ENCODE measurements around the gene COG3. TPM values are rescaled to one million over a fixed set of nuclear protein-coding genes. Genes with fewer than 3 reads are reported as not detected.
A peak's percentile ranks its signal among the peaks of the same experiment; 100 is the strongest.

COG3 gene
- total and polyA plus RNA-seq, 2 of the 13 experiments (the other 11 are each of a cell fraction or from before 2014, with no cell fraction given) = 37.8 to 47.5 TPM

DNA sequence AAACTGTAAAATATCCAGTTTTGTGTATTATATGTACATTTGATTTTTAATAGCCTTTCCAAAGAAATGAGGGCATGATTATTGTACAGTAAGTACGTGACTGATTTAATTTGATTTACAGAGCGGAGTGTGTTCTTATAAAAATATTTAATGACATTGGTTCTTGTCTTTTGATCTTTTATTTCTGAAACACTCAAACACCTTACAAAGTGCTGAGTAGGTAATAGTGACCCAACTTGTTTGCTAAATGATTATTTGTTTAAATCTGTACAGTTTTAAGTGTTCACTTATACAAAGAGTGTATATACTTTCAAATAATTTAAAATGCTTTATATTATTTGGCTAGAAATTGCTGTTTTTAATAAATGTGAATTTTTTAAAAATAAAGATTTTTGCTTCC, 71.5 kb downstream of the COG3 start:
- no peak for FAIRE-seq

DNA sequence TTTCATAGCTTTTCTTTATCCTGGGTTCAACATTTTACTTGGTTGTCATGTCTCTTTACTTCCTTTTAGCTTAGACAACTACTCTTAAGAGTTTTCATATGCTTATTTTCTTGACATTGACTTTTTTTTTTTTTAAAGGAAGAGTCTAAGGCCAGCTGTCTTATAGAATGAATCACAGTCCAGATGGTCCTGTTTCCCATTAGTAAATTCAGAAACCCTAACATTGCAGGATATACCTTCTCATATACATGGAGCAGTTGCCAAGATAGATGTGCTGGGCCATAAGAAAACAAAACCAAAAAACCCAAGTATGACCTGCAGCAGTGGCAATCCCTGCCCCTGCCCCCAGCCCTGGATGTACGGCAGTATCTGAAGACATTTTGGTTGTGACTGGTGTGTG, 72.8 kb downstream of the COG3 start:
- no TSS peak for BruUV-seq (replicated peaks)
- H2AFZ ChIP-seq (ENCODE audit: low read length) = no peak overlapping the region
- peaks cover 9 to 31% of the 10 kb centered on the region in 2 experiments for H3K36me3 ChIP-seq (replicated peaks in 1 of 2; ENCODE audit: control insufficient read depth in 1 of 2, insufficient read depth in 2 of 2, low read length in 2 of 2)
- H3K27ac ChIP-seq (ENCODE audit: extremely low read length, insufficient read depth, low read length) = no peak overlapping the region
- DNase-seq (ENCODE audit: low spot score) = no peak
- H3K4me2 ChIP-seq (ENCODE audit: low read depth, low read length) = no peak overlapping the region
- no peaks in the 10 kb centered on the region for H3K79me2 ChIP-seq (ENCODE audit: insufficient read depth, low read length)
- in situ Hi-C loops (cut with HindIII; ENCODE audit: extremely low pct_ligation_motif_present, low pct_unique_long_range_greater_than_20kb) (no loop called here), intact Hi-C loops (cut with micrococcal nuclease; ENCODE audit: unreplicated experiment) (no loop called here)
- H3K4me3 ChIP-seq (replicated peaks in 1 of 3; ENCODE audit: insufficient read depth in 1 of 3, low read depth in 2 of 3, low read length in 3 of 3) = no peak overlapping the region
- no peak for ATAC-seq
- no peak overlapping the region for H3K9ac ChIP-seq (ENCODE audit: insufficient read depth, low read depth, low read length)
- no peaks in the 10 kb centered on the region for H3K9me3 ChIP-seq (ENCODE audit: low read length)
- H4K20me1 ChIP-seq (ENCODE audit: insufficient read depth, low read length) = no peaks in the 10 kb centered on the region
- ChIA-PET CTCF (ENCODE audit: low intra/inter-chr PET ratio, low total read pairs) (no interaction called here), POLR2A (no interaction called here)
- WGBS (ENCODE audit: low lambda C conversion rate) = 95% methylated on average over 1 of the region's 1 CpG
- FAIRE-seq = no peak
- H3K27me3 ChIP-seq (ENCODE audit: control insufficient read depth in 1 of 2, insufficient read depth in 2 of 2, low read length in 2 of 2) = no peaks in the 10 kb centered on the region
- H3K4me1 ChIP-seq (ENCODE audit: insufficient read depth, low read length) = no peaks in the 10 kb centered on the region
- TF ChIP-seq ZNF337 (CRISPR knock-in tag; IDR thresholded peaks at IDR 0.05; ENCODE audit: borderline replicate concordance, low read depth) (no peak), ZSCAN12 (CRISPR knock-in tag; IDR thresholded peaks at IDR 0.05) (no peak), MLLT10 (CRISPR knock-in tag; IDR thresholded peaks at IDR 0.05) (no peak), ZNF205 (CRISPR knock-in tag; IDR thresholded peaks at IDR 0.05) (no peak), NR2C2 (CRISPR knock-in tag; IDR thresholded peaks at IDR 0.05; ENCODE audit: borderline replicate concordance) (no peak), ZNF547 (CRISPR knock-in tag; IDR thresholded peaks at IDR 0.05) (no peak)
- TF ChIP-seq, protein P1, sequence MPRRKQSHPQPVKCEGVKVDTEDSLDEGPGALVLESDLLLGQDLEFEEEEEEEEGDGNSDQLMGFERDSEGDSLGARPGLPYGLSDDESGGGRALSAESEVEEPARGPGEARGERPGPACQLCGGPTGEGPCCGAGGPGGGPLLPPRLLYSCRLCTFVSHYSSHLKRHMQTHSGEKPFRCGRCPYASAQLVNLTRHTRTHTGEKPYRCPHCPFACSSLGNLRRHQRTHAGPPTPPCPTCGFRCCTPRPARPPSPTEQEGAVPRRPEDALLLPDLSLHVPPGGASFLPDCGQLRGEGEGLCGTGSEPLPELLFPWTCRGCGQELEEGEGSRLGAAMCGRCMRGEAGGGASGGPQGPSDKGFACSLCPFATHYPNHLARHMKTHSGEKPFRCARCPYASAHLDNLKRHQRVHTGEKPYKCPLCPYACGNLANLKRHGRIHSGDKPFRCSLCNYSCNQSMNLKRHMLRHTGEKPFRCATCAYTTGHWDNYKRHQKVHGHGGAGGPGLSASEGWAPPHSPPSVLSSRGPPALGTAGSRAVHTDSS (CRISPR knock-in tag; conservative IDR thresholded peaks at IDR 0.05) = no peak
- TF ChIP-seq, protein P2, sequence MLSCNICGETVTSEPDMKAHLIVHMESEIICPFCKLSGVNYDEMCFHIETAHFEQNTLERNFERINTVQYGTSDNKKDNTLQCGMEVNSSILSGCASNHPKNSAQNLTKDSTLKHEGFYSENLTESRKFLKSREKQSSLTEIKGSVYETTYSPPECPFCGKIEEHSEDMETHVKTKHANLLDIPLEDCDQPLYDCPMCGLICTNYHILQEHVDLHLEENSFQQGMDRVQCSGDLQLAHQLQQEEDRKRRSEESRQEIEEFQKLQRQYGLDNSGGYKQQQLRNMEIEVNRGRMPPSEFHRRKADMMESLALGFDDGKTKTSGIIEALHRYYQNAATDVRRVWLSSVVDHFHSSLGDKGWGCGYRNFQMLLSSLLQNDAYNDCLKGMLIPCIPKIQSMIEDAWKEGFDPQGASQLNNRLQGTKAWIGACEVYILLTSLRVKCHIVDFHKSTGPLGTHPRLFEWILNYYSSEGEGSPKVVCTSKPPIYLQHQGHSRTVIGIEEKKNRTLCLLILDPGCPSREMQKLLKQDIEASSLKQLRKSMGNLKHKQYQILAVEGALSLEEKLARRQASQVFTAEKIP (CRISPR knock-in tag; IDR thresholded peaks at IDR 0.05; ENCODE audit: borderline replicate concordance) = no peak

More for the DNA sequence above, 71.5 kb downstream of the COG3 start:
- intact Hi-C loops (cut with micrococcal nuclease; ENCODE audit: unreplicated experiment) (no loop called here), in situ Hi-C loops (cut with HindIII; ENCODE audit: extremely low pct_ligation_motif_present, low pct_unique_long_range_greater_than_20kb) (no loop called here)
- ChIA-PET CTCF (ENCODE audit: low intra/inter-chr PET ratio, low total read pairs) (no interaction called here), POLR2A (no interaction called here)
- Histone ChIP-seq H3K4me3 (replicated peaks in 1 of 3; ENCODE audit: insufficient read depth in 1 of 3, low read depth in 2 of 3, low read length in 3 of 3) (no peak overlapping the region), H3K9ac (ENCODE audit: insufficient read depth, low read depth, low read length) (no peak overlapping the region), H3K9me3 (ENCODE audit: low read length) (no peaks in the 10 kb centered on the region), H3K4me1 (ENCODE audit: insufficient read depth, low read length) (no peaks in the 10 kb centered on the region), H3K27ac (ENCODE audit: extremely low read length, insufficient read depth, low read length) (no peak overlapping the region), H3K79me2 (ENCODE audit: insufficient read depth, low read length) (no peaks in the 10 kb centered on the region), H3K27me3 (ENCODE audit: control insufficient read depth in 1 of 2, insufficient read depth in 2 of 2, low read length in 2 of 2) (no peaks in the 10 kb centered on the region), H3K36me3 (replicated peaks in 1 of 2; ENCODE audit: control insufficient read depth in 1 of 2, insufficient read depth in 2 of 2, low read length in 2 of 2) (peaks cover 13 to 40% of the 10 kb centered on the region in 2 experiments), H2AFZ (ENCODE audit: low read length) (no peak overlapping the region), H3K4me2 (ENCODE audit: low read depth, low read length) (no peak overlapping the region), H4K20me1 (ENCODE audit: insufficient read depth, low read length) (no peaks in the 10 kb centered on the region)
- no TSS peak for BruUV-seq (replicated peaks)
- no peak for DNase-seq (ENCODE audit: low spot score)
- peak; percentile 45; the same call in 1 of the 2 replicates for TF ChIP-seq MAFF (IDR thresholded peaks at IDR 0.05; ENCODE audit: low read depth, low read length)
- TF ChIP-seq MAFK (conservative IDR thresholded peaks at IDR 0.05 in 1 of 2, IDR thresholded peaks at IDR 0.05 in 1 of 2; ENCODE audit: low read length in 2 of 2) = peak; percentile 1 to 66; a peak in 2 of 4 replicates
- no peak for TF ChIP-seq ZNF564 (CRISPR knock-in tag; IDR thresholded peaks at IDR 0.05)
- TF ChIP-seq FOXP1 (IDR thresholded peaks at IDR 0.05) = no peak
- no peak for TF ChIP-seq FOXP1 (CRISPR knock-in tag; IDR thresholded peaks at IDR 0.05)
- WGBS (ENCODE audit: low lambda C conversion rate) = 94% methylated on average over 2 of the region's 2 CpGs
- no peak for ATAC-seq
